Panc1 (cell line): ENCODE measurements around the gene LMNA. TPM values are rescaled to one million over a fixed set of nuclear protein-coding genes. Genes with fewer than 3 reads are reported as not detected.

Source experiments
- ATAC-seq: fragments of 200-7000 bp; cut with Tn5 transposase; 2 replicates; pipeline ENCODE4 v1.9.1; 2020; ENCODE audit warnings: mild to moderate bottlenecking, moderate library complexity
- BruUV-seq: library from RNA; stranded (reverse); fragments of 400-500 nt; replicated peaks from 2 replicates; lab custom pipeline; 2021; lab: Mats Ljungman, UMichigan
- CTCF ChIA-PET: fragments of 300-600 bp; sonication (Branson Sonifier 250); formaldehyde crosslinking; loops from one replicate; lab custom pipeline; 2022; ENCODE audit warnings: antibody characterized with exemption; lab: Charles Lee
- POLR2A ChIA-PET: fragments of 300-600 bp; sonication (Branson Sonifier 250); formaldehyde crosslinking; loops from one replicate; lab custom pipeline; 2022; ENCODE audit warnings: antibody characterized with exemption; lab: Charles Lee
- DNase-seq: peaks from one replicate; pipeline ENCODE4 v3.0.0-alpha.2; 2010; ENCODE audit warnings: low read depth, low spot score
- H3K27ac ChIP-seq: 2 replicates; pipeline ENCODE4 v1.5.1; 2011; ENCODE audit warnings: mild to moderate bottlenecking, low read length, inconsistent platforms
- H3K27me3 ChIP-seq: fragments of 200-500 bp; sonication (Bioruptor generic); 2 replicates; pipeline ENCODE4 v1.6.0; 2014; ENCODE audit warnings: low read length, inconsistent platforms; ENCODE audit not compliant: control insufficient read depth, insufficient read depth
- H3K36me3 ChIP-seq: fragments of 200-500 bp; sonication (Bioruptor generic); 2 replicates; pipeline ENCODE4 v1.5.1; 2014; ENCODE audit warnings: inconsistent platforms, mild to moderate bottlenecking, low read length, moderate library complexity; ENCODE audit not compliant: control insufficient read depth, insufficient read depth
- H3K4me1 ChIP-seq: 2 replicates; pipeline ENCODE4 v1.5.1; 2011; ENCODE audit warnings: inconsistent platforms, mild to moderate bottlenecking, low read length, moderate library complexity; ENCODE audit not compliant: control insufficient read depth, insufficient read depth
- H3K4me3 ChIP-seq, 2 experiments: 2 replicates each; pipeline ENCODE4 v1.5.1; 2011 to 2012; ENCODE audit warnings: low read depth in 2 of 2, low read length in 2 of 2, mild to moderate bottlenecking in 2 of 2, inconsistent platforms in 1 of 2, moderate library complexity in 1 of 2
- H3K9me3 ChIP-seq: fragments of 200-500 bp; sonication (Bioruptor generic); 2 replicates; pipeline ENCODE4 v1.5.1; 2014; ENCODE audit warnings: low read depth, mild to moderate bottlenecking, inconsistent platforms, low read length, moderate library complexity; ENCODE audit not compliant: control insufficient read depth, insufficient read depth
- POLR2AphosphoS5 ChIP-seq: IDR thresholded peaks from 2 replicates; pipeline ENCODE4 v1.6.1; 2012; ENCODE audit warnings: mild to moderate bottlenecking, low read depth, low read length, moderate library complexity
- REST ChIP-seq, 2 experiments: IDR thresholded peaks; 2 replicates each; pipeline ENCODE4 v1.6.1; 2011 to 2012; ENCODE audit warnings: low read depth in 2 of 2, control low read depth in 1 of 2, low read length in 1 of 2, mild to moderate bottlenecking in 1 of 2, moderate library complexity in 1 of 2; ENCODE audit not compliant: insufficient read depth in 1 of 2
- SIN3A ChIP-seq: IDR thresholded peaks from 2 replicates; pipeline ENCODE4 v1.6.1; 2012; ENCODE audit warnings: low read depth, mild to moderate bottlenecking, low read length, moderate library complexity, borderline replicate concordance; ENCODE audit not compliant: insufficient read depth
- TCF7L2 ChIP-seq: IDR thresholded peaks from 2 replicates; pipeline ENCODE4 v1.6.1; 2011; ENCODE audit warnings: mild to moderate bottlenecking, low read depth, low read length, inconsistent platforms
- in situ Hi-C: cut with HindIII; loops from 2 replicates; pipeline ENCODE4 v1.10.0; 2016; ENCODE audit warnings: low sequenced_read_pairs, low pct_unique_long_range_greater_than_20kb
- intact Hi-C: fragments of 100-400 bp; cut with micrococcal nuclease; formaldehyde crosslinking; loops from one replicate; pipeline ENCODE4 v1.10.0; 2022; ENCODE audit not compliant: unreplicated experiment
- total RNA-seq: library from RNA; stranded (reverse); gene quantifications from one replicate; pipeline ENCODE4 v1.2.1, GENCODE V29; 2021; ENCODE audit not compliant: unreplicated experiment
- TF ChIP-seq, protein P1 (sequence below): fragments of 450-650 bp; IDR thresholded peaks from 2 replicates; pipeline ENCODE4 v1.5.1; 2017; ENCODE audit warnings: mild to moderate bottlenecking

Gene LMNA
- total RNA-seq, 1 experiment from 2014 or later = 691 TPM

DNA sequence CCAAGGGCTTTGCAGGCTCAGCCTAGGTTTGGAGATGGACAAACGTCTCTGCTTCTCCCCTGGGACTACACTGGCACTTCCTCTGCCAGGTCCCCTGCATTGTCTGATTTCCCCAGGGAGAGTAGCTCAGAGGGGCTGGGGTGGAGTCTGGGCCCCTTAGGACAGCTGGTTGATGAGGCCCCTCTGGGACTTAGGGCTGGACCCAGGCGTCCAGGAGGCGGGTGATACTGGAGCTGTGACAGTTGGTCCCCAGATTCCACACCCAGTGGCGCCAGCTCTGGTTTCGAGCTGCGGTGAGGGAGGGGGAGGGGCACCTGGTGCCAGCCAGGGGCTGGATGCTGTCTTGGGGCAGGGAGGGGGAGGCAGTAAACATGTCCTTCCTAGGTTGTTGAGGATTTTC, 24.8 kb upstream of the LMNA start:
- POLR2A ChIA-PET = interaction anchor here (0.7 kb wide), 1 partner anchor 26 kb away, joined by 8 read pairs; no protein-coding TSS in a partner anchor
- ATAC-seq (no peak), DNase-seq (no peak)
- H3K9me3 ChIP-seq = no peaks in the 10 kb centered on the region
- in situ Hi-C loops (no loop called here), intact Hi-C loops (loop anchor here (2.0 kb wide), 1 partner anchor 135 kb away; no protein-coding TSS in a partner anchor)
- no peaks in the 10 kb centered on the region for H3K27me3 ChIP-seq
- H3K4me3 ChIP-seq = no peak overlapping the region
- TF ChIP-seq SIN3A (no peak), POLR2AphosphoS5 (no peak), REST (IDR thresholded peaks at IDR 0.05; ENCODE audit: insufficient read depth in 1 of 2, low read depth in 2 of 2, low read length in 1 of 2) (no peak)
- CTCF ChIA-PET = interaction anchor here (0.7 kb wide), 1 partner anchor 27 kb away, joined by 7 read pairs; no protein-coding TSS in a partner anchor
- H3K27ac ChIP-seq = no peak overlapping the region
- BruUV-seq = no TSS peak
- H3K4me1 ChIP-seq = peaks cover 9% of the 10 kb centered on the region; the same call in 1 of the 2 replicates
- H3K36me3 ChIP-seq = no peaks in the 10 kb centered on the region

- no peaks in the 10 kb centered on the region for H3K9me3 ChIP-seq
- H3K36me3 ChIP-seq = no peaks in the 10 kb centered on the region
- intact Hi-C loops (loop anchor here (2.0 kb wide), 1 partner anchor 135 kb away; no protein-coding TSS in a partner anchor), in situ Hi-C loops (no loop called here)
- H3K4me3 ChIP-seq = no peak overlapping the region
- peaks cover 9% of the 10 kb centered on the region; the same call in 1 of the 2 replicates for H3K4me1 ChIP-seq
- BruUV-seq = TSS peak; percentile 60
- no peak overlapping the region for H3K27ac ChIP-seq
- ChIA-PET POLR2A (interaction anchor here (0.7 kb wide), 1 partner anchor 27 kb away, joined by 8 read pairs; no protein-coding TSS in a partner anchor), CTCF (no interaction called here)
- H3K27me3 ChIP-seq = no peaks in the 10 kb centered on the region
- TF ChIP-seq SIN3A (no peak), POLR2AphosphoS5 (no peak), REST (IDR thresholded peaks at IDR 0.05; ENCODE audit: insufficient read depth in 1 of 2, low read depth in 2 of 2, low read length in 1 of 2) (no peak), TCF7L2 (no peak)
- TF ChIP-seq, protein P1, sequence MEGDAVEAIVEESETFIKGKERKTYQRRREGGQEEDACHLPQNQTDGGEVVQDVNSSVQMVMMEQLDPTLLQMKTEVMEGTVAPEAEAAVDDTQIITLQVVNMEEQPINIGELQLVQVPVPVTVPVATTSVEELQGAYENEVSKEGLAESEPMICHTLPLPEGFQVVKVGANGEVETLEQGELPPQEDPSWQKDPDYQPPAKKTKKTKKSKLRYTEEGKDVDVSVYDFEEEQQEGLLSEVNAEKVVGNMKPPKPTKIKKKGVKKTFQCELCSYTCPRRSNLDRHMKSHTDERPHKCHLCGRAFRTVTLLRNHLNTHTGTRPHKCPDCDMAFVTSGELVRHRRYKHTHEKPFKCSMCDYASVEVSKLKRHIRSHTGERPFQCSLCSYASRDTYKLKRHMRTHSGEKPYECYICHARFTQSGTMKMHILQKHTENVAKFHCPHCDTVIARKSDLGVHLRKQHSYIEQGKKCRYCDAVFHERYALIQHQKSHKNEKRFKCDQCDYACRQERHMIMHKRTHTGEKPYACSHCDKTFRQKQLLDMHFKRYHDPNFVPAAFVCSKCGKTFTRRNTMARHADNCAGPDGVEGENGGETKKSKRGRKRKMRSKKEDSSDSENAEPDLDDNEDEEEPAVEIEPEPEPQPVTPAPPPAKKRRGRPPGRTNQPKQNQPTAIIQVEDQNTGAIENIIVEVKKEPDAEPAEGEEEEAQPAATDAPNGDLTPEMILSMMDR = no peak
- peak; percentile 57 for ATAC-seq
- no peak for DNase-seq
Observed at GRCh38 chr1:156090138-156090839, 24.2 kb upstream of the LMNA start.
